Erythroblast (primary cell): ENCODE data around the gene KCNMA1.

Source experiments
- GATA1 ChIP-seq: IDR thresholded peaks from 2 replicates; pipeline ENCODE4 v1.6.1; 2011; ENCODE audit warnings: low read depth, mild to moderate bottlenecking, control low read depth, low read length, moderate library complexity
- POLR2A ChIP-seq: IDR thresholded peaks from 2 replicates; pipeline ENCODE4 v1.6.1; 2011; ENCODE audit warnings: mild to moderate bottlenecking, low read length

DNA sequence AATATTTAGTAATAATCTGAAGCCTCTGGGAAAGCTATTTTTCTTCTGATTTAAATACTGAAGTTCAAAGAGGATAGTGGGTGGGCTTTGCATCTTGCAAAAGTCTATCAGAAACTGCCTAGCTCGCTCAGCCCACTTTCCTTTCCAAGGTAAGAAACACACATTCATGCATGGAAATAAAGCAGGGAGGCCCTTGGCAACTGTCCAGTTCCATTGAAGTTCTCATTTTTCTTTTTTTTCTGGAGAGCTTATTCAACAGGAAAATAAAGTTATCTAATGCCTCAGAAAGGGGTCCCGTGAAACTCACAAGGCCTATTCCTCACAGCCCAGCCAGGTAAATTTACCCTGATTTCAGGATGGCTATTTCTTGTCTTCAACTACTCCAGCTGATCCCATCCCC lies 654.9 kb downstream of the KCNMA1 start:
- TF ChIP-seq POLR2A (no peak), GATA1 (no peak)
